HG02623 (cell line): ENCODE data around the gene FAM193B.
A peak's percentile ranks its signal among the peaks of the same experiment; 100 is the strongest.

ENCODE experiments used
- ATAC-seq: cut with Tn5 transposase; IDR thresholded peaks from one replicate; pipeline ENCODE4 v1.9.1; 2021; ENCODE audit warnings: moderate library complexity; ENCODE audit not compliant: unreplicated experiment

FAM193B gene

GRCh38 chr5:177501874-177502678, 52.3 kb downstream of the FAM193B start:
- ATAC-seq: no peak

GRCh38 chr5:177500685-177501522, 53.5 kb downstream of the FAM193B start:
- no peak for ATAC-seq

- no peak for ATAC-seq
Observed at GRCh38 chr5:177499842-177500241, 54.5 kb downstream of the FAM193B start.

- no peak for ATAC-seq
Observed at GRCh38 chr5:177498013-177498787, 56.2 kb downstream of the FAM193B start.

GRCh38 chr5:177497292-177498012, 56.9 kb downstream of the FAM193B start, which contains the start of gene PDLIM7:
TSS of gene PDLIM7 (minus strand) at chr5:177497604. CDS start at chr5:177496512, 1,092 bp downstream.
- peak; percentile 70 for ATAC-seq

- ATAC-seq: no peak
Observed at GRCh38 chr5:177496727-177497291, 57.6 kb downstream of the FAM193B start.

GRCh38 chr5:177496070-177496726, 58.2 kb downstream of the FAM193B start:
- no peak for ATAC-seq

- ATAC-seq: no peak
Observed at GRCh38 chr5:177495243-177496060, 58.9 kb downstream of the FAM193B start.

GRCh38 chr5:177494346-177495195, 59.8 kb downstream of the FAM193B start:
- no peak for ATAC-seq

GRCh38 chr5:177493795-177494345, 60.5 kb downstream of the FAM193B start:
- ATAC-seq: no peak

- no peak for ATAC-seq
Observed at GRCh38 chr5:177492841-177493240, 61.5 kb downstream of the FAM193B start.

- ATAC-seq: no peak
Observed at GRCh38 chr5:177491983-177492746, 62.2 kb downstream of the FAM193B start.

- no peak for ATAC-seq
Observed at GRCh38 chr5:177491429-177491945, 62.9 kb downstream of the FAM193B start.

GRCh38 chr5:177490992-177491391, 63.4 kb downstream of the FAM193B start:
- ATAC-seq: no peak

GRCh38 chr5:177490311-177490991, 63.9 kb downstream of the FAM193B start:
- ATAC-seq: no peak

- no peak for ATAC-seq
Observed at GRCh38 chr5:177489119-177489716, 65.1 kb downstream of the FAM193B start.
